AG04449 (cell line): ENCODE measurements around the gene TMEM135.
A peak's percentile ranks its signal among the peaks of the same experiment; 100 is the strongest.

Experiments
- CTCF ChIA-PET: fragments of 350-600 bp; formaldehyde crosslinking; extraction: SDS; loops from one replicate; lab custom pipeline; 2021; ENCODE audit warnings: antibody characterized with exemption; lab: Yijun Ruan, JAX
- POLR2A ChIA-PET: fragments of 400-600, 350-600 bp; formaldehyde crosslinking; extraction: SDS; loops from one replicate; lab custom pipeline; 2020; ENCODE audit warnings: antibody characterized with exemption, inconsistent platforms; lab: Yijun Ruan, JAX
- DNase-seq: peaks from one replicate; pipeline ENCODE4 v3.0.0-alpha.2; 2010; ENCODE audit warnings: low read depth, low spot score
- H3K4me3 ChIP-seq: 2 replicates; pipeline ENCODE4 v1.5.1; 2011; ENCODE audit warnings: low read depth, mild to moderate bottlenecking, control low read depth, low read length
- CTCF ChIP-seq: IDR thresholded peaks from one replicate; pipeline ENCODE4 v1.5.1; 2011; ENCODE audit warnings: mild to moderate bottlenecking, moderate library complexity, low read length, control low read depth, inconsistent platforms; ENCODE audit not compliant: insufficient read depth; ENCODE audit errors: missing control alignments

TMEM135 gene

GRCh38 chr11:87173185-87174039, 135.7 kb downstream of the TMEM135 start:
- DNase-seq, result peak; percentile 9
- POLR2A ChIA-PET, result no interaction called here

GRCh38 chr11:87174870-87175269, 137.1 kb downstream of the TMEM135 start:
- ChIA-PET POLR2A (no interaction called here), CTCF (interaction anchor here (0.9 kb wide), 1 partner anchor 12 kb away, joined by 3 read pairs; no protein-coding TSS in a partner anchor)
- DNase-seq, result no peak
- no peak overlapping the region for H3K4me3 ChIP-seq
- no peak for TF ChIP-seq CTCF

More at GRCh38 chr11:87173185-87174039, 135.7 kb downstream of the TMEM135 start:
- H3K4me3 ChIP-seq, result no peak overlapping the region
- TF ChIP-seq CTCF, result no peak
- CTCF ChIA-PET, result no interaction called here

GRCh38 chr11:87176044-87176443, 138.3 kb downstream of the TMEM135 start:
- no peak for DNase-seq
- TF ChIP-seq CTCF, result no peak
- ChIA-PET POLR2A (no interaction called here), CTCF (interaction anchor here (0.9 kb wide), 1 partner anchor 10 kb away, joined by 3 read pairs; no protein-coding TSS in a partner anchor)
- no peak overlapping the region for H3K4me3 ChIP-seq

- no peak for DNase-seq
- ChIA-PET POLR2A (no interaction called here), CTCF (no interaction called here)
- no peak for TF ChIP-seq CTCF
- H3K4me3 ChIP-seq, result no peak overlapping the region
Measured at GRCh38 chr11:87179621-87180020, 141.9 kb downstream of the TMEM135 start.

- DNase-seq, result peak; percentile 37
- no peak for TF ChIP-seq CTCF
- CTCF ChIA-PET, result no interaction called here
- POLR2A ChIA-PET, result interaction anchor here (0.6 kb wide), 1 partner anchor 85 kb away, joined by 3 read pairs; no protein-coding TSS in a partner anchor
- no peak overlapping the region for H3K4me3 ChIP-seq
Measured at GRCh38 chr11:87180742-87181141, 143.0 kb downstream of the TMEM135 start.

- no peak for DNase-seq
- POLR2A ChIA-PET, result interaction anchor here (0.6 kb wide), 1 partner anchor 85 kb away, joined by 3 read pairs; no protein-coding TSS in a partner anchor
- CTCF ChIA-PET, result no interaction called here
Measured at GRCh38 chr11:87181143-87181542, 143.4 kb downstream of the TMEM135 start.

More at GRCh38 chr11:87181143-87181542, 143.4 kb downstream of the TMEM135 start:
- no peak for TF ChIP-seq CTCF
- H3K4me3 ChIP-seq, result no peak overlapping the region
